SK-N-SH treated with all-trans-retinoic acid at 6 μM for 48 hours (cell line): ENCODE results near the gene RNF144A.

ENCODE experiments used
- ATAC-seq: fragments of 200-7000 bp; cut with Tn5 transposase; 3 replicates; pipeline ENCODE4 v1.9.1; 2020; ENCODE audit warnings: mild to moderate bottlenecking, moderate library complexity
- ARNTL ChIP-seq: fragments of 450-650 bp; formaldehyde crosslinking; IDR thresholded peaks from 2 replicates; pipeline ENCODE4 v1.5.0; 2020; ENCODE audit warnings: low read depth, mild to moderate bottlenecking, moderate library complexity, borderline replicate concordance
- BACH2 ChIP-seq: fragments of 250-450 bp; sonication (Bioruptor Pico); IDR thresholded peaks from 2 replicates; pipeline ENCODE4 v1.9.0; 2021; ENCODE audit warnings: mild to moderate bottlenecking, borderline replicate concordance
- CSRNP3 ChIP-seq: fragments of 250-450 bp; sonication (Bioruptor Pico); IDR thresholded peaks from 2 replicates; pipeline ENCODE4 v1.5.1; 2021; ENCODE audit warnings: mild to moderate bottlenecking, moderate library complexity
- ESRRG ChIP-seq: fragments of 250-450 bp; sonication (Bioruptor Pico); IDR thresholded peaks from 2 replicates; pipeline ENCODE4 v1.6.1; 2021; ENCODE audit warnings: mild to moderate bottlenecking
- OSR1 ChIP-seq: fragments of 250-450 bp; sonication (Bioruptor Pico); IDR thresholded peaks from 2 replicates; pipeline ENCODE4 v1.8.0; 2022; ENCODE audit warnings: moderate library complexity, mild to moderate bottlenecking, inconsistent platforms
- PATZ1 ChIP-seq: fragments of 250-450 bp; sonication (Bioruptor Pico); IDR thresholded peaks from 2 replicates; pipeline ENCODE4 v1.8.0; 2020; ENCODE audit warnings: mild to moderate bottlenecking, moderate library complexity, borderline replicate concordance
- POU6F1 ChIP-seq: fragments of 250-450 bp; sonication (Bioruptor Pico); IDR thresholded peaks from 2 replicates; pipeline ENCODE4 v1.8.0; 2021; ENCODE audit warnings: low read depth, mild to moderate bottlenecking, moderate library complexity, borderline replicate concordance
- PPARA ChIP-seq: fragments of 250-450 bp; sonication (Bioruptor Pico); IDR thresholded peaks from 2 replicates; pipeline ENCODE4 v1.5.0; 2020; ENCODE audit warnings: mild to moderate bottlenecking, borderline replicate concordance
- RARB ChIP-seq: fragments of 250-450 bp; sonication (Bioruptor Pico); IDR thresholded peaks from 2 replicates; pipeline ENCODE4 v1.8.0; 2021; ENCODE audit warnings: mild to moderate bottlenecking, moderate library complexity
- SNAI2 ChIP-seq: fragments of 250-450 bp; sonication (Bioruptor Pico); IDR thresholded peaks from 2 replicates; pipeline ENCODE4 v1.5.0; 2020; ENCODE audit warnings: mild to moderate bottlenecking, moderate library complexity
- TSHZ2 ChIP-seq: fragments of 250-450 bp; sonication (Bioruptor Pico); IDR thresholded peaks from 2 replicates; pipeline ENCODE4 v1.5.0; 2020; ENCODE audit warnings: mild to moderate bottlenecking, moderate library complexity
- ZC3H10 ChIP-seq: fragments of 250-450 bp; sonication (Bioruptor Pico); IDR thresholded peaks from 2 replicates; pipeline ENCODE4 v1.5.1; 2021; ENCODE audit warnings: mild to moderate bottlenecking, moderate library complexity
- ZFP3 ChIP-seq: fragments of 250-450 bp; sonication (Bioruptor Pico); IDR thresholded peaks from 2 replicates; pipeline ENCODE4 v1.5.0; 2020; ENCODE audit warnings: mild to moderate bottlenecking, moderate library complexity
- ZNF565 ChIP-seq: fragments of 450-650 bp; formaldehyde crosslinking; conservative IDR thresholded peaks from 2 replicates; pipeline ENCODE4 v1.5.0; 2020; ENCODE audit warnings: low read depth, mild to moderate bottlenecking, moderate library complexity
- ZNF8 ChIP-seq: fragments of 450-650 bp; formaldehyde crosslinking; IDR thresholded peaks from 2 replicates; pipeline ENCODE4 v1.5.0; 2020; ENCODE audit warnings: mild to moderate bottlenecking, moderate library complexity

The RNF144A gene

GRCh38 chr2:6909431-6910385 is 7.5 kb upstream of the RNF144A start (continued):
- no peak for TF ChIP-seq POU6F1 (CRISPR knock-in tag)

GRCh38 chr2:6911721-6912120 is 5.5 kb upstream of the RNF144A start:
- TF ChIP-seq CSRNP3 (CRISPR knock-in tag) (no peak), BACH2 (no peak), ZFP3 (CRISPR knock-in tag) (no peak), PPARA (CRISPR knock-in tag) (no peak), ZNF565 (CRISPR knock-in tag) (no peak), ZC3H10 (CRISPR knock-in tag) (no peak), TSHZ2 (CRISPR knock-in tag) (no peak), ZNF8 (no peak), RARB (CRISPR knock-in tag) (no peak)
- ATAC-seq, result no peak

- ATAC-seq, result no peak
These were observed 3.6 kb upstream of the RNF144A start for GRCh38 chr2:6913415-6914157.

More at GRCh38 chr2:6913415-6914157, 3.6 kb upstream of the RNF144A start:
- no peak for TF ChIP-seq ARNTL (CRISPR knock-in tag)
- no peak for TF ChIP-seq ZNF565 (CRISPR knock-in tag)
- TF ChIP-seq TSHZ2 (CRISPR knock-in tag), result no peak
- TF ChIP-seq SNAI2 (CRISPR knock-in tag), result no peak
- TF ChIP-seq ESRRG (CRISPR knock-in tag), result no peak
- no peak for TF ChIP-seq ZFP3 (CRISPR knock-in tag)
- TF ChIP-seq PATZ1 (CRISPR knock-in tag), result no peak
- TF ChIP-seq OSR1 (CRISPR knock-in tag), result no peak
